NB4 (cell line): ENCODE data around the gene GMDS.

Experiments used
- POLR2A ChIP-seq: IDR thresholded peaks from 2 replicates; pipeline ENCODE4 v1.6.1; 2011; ENCODE audit warnings: mild to moderate bottlenecking; ENCODE audit not compliant: insufficient read length; ENCODE audit errors: extremely low read depth
- TF ChIP-seq, protein P1 (sequence below): IDR thresholded peaks from one replicate; pipeline ENCODE4 v1.5.1; 2012; ENCODE audit warnings: low read depth, low read length
- TF ChIP-seq, protein P2 (sequence below): IDR thresholded peaks from 2 replicates; pipeline ENCODE4 v1.6.1; 2011; ENCODE audit warnings: low read depth, low read length

DNA sequence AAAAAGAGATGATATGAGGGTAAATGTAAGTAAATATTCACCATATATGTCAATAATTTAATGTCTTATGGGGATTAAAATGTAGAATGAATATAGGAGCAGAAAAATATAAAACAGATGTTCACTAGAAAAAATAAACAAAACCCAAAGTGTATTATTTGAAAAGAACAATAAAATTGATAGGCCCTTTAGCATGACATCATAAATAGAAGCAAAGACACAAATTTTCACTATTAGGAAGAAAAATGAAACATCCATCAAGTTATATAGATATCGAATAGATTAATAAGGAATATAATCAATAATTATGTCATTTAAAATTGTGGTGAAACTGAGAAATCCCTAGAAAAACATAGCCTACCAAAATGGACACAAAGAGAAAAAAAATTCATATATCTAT lies 40.1 kb upstream of the GMDS start:
- no peak for TF ChIP-seq POLR2A
- TF ChIP-seq, protein P1, sequence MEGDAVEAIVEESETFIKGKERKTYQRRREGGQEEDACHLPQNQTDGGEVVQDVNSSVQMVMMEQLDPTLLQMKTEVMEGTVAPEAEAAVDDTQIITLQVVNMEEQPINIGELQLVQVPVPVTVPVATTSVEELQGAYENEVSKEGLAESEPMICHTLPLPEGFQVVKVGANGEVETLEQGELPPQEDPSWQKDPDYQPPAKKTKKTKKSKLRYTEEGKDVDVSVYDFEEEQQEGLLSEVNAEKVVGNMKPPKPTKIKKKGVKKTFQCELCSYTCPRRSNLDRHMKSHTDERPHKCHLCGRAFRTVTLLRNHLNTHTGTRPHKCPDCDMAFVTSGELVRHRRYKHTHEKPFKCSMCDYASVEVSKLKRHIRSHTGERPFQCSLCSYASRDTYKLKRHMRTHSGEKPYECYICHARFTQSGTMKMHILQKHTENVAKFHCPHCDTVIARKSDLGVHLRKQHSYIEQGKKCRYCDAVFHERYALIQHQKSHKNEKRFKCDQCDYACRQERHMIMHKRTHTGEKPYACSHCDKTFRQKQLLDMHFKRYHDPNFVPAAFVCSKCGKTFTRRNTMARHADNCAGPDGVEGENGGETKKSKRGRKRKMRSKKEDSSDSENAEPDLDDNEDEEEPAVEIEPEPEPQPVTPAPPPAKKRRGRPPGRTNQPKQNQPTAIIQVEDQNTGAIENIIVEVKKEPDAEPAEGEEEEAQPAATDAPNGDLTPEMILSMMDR, result no peak
- TF ChIP-seq, protein P2, sequence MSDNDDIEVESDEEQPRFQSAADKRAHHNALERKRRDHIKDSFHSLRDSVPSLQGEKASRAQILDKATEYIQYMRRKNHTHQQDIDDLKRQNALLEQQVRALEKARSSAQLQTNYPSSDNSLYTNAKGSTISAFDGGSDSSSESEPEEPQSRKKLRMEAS, result no peak
